Muscle layer of duodenum (tissue), 2 donors: Measurements from ENCODE around the gene CAPN10.

Source experiments
- H3K27ac ChIP-seq: one replicate; pipeline ENCODE4 v1.7.0; 2013; ENCODE audit warnings: mild to moderate bottlenecking, low read length
- H3K27me3 ChIP-seq: one replicate; pipeline ENCODE4 v1.7.0; 2013; ENCODE audit warnings: low read depth, mild to moderate bottlenecking, control low read depth, low read length
- H3K36me3 ChIP-seq, 2 donors: one replicate each; pipeline ENCODE4 v1.7.0; 2013; ENCODE audit warnings: low read length in 2 of 2, control low read depth in 1 of 2, mild to moderate bottlenecking in 1 of 2; ENCODE audit not compliant: insufficient read depth in 2 of 2, control insufficient read depth in 1 of 2
- H3K4me1 ChIP-seq, 2 donors: one replicate each; pipeline ENCODE4 v1.7.0; 2013; ENCODE audit warnings: low read length in 2 of 2, mild to moderate bottlenecking in 2 of 2, control low read depth in 1 of 2, moderate library complexity in 1 of 2; ENCODE audit not compliant: insufficient read depth in 2 of 2, control insufficient read depth in 1 of 2
- H3K4me3 ChIP-seq, 2 donors: one replicate each; pipeline ENCODE4 v1.7.0; 2013; ENCODE audit warnings: low read length in 2 of 2, low read depth in 1 of 2, mild to moderate bottlenecking in 1 of 2
- H3K9me3 ChIP-seq, 2 donors: one replicate each; pipeline ENCODE4 v1.7.0; 2013; ENCODE audit warnings: low read length in 2 of 2, control low read depth in 1 of 2, mild to moderate bottlenecking in 1 of 2; ENCODE audit not compliant: control insufficient read depth in 1 of 2
- donor health status: healthy.

The CAPN10 gene

DNA sequence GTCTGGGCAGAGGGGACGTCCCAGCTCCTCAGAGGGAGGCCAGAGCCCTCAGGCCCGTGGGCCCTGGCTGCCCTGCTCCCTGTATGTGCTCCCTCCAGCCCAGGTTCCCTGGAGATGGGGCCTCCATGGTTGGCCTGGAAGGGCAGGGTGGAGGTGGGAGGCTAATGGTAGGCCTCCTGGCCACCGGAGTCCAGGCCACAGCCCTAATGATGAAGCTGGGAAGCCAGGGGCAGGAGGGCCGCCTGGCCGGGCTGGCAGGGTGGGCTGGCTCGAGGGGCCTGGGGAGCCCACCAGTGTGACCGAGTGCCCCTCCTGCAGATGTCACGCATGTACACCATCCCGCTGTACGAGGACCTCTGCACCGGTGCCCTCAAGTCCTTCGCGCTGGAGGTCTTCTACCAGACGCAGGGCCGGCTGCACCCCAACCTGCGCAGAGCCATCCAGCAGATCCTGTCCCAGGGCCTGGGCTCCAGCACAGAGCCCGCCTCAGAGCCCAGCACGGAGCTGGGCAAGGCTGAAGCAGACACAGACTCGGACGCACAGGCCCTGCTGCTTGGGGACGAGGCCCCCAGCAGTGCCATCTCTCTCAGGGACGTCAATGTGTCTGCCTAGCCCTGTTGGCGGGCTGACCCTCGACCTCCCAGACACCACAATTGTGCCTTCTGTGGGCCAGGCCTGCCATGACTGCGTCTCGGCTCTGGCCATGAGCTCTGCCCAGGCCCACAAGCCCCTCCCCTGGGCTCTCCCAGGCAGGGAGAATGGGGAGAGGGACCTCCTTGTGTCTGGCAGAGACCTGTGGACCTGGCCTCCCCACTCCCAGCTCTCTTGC, 9.0 kb upstream of the CAPN10 start:
- peaks cover 4 to 54% of the 10 kb centered on the region in 2 donors for H3K36me3 ChIP-seq
- H3K27ac ChIP-seq, result no peak overlapping the region
- no peaks in the 10 kb centered on the region for H3K27me3 ChIP-seq
- peaks cover 8 to 15% of the 10 kb centered on the region in 2 donors for H3K4me1 ChIP-seq
- H3K9me3 ChIP-seq, result no peaks in the 10 kb centered on the region
- no peak overlapping the region for H3K4me3 ChIP-seq

DNA sequence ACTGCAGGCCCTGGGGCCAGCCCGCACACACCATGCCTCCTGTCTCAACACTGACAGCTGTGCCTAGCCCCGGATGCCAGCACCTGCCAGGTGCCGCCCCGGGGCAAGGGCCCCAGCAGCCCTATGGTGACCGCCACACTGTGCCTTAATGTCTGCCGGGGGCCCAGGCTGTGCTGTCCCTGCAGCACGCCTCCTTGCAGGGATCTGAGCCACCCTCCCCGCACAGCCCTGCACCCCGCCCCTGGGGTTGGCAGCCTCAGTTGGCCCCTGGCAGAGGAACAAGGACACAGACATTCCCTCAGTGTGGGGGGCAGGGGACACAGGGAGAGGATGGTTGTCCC, 8.5 kb upstream of the CAPN10 start:
- no peak overlapping the region for H3K4me3 ChIP-seq
- H3K27me3 ChIP-seq, result no peaks in the 10 kb centered on the region
- no peak overlapping the region for H3K27ac ChIP-seq
- H3K9me3 ChIP-seq, result no peaks in the 10 kb centered on the region
- H3K4me1 ChIP-seq, result peaks cover 8 to 15% of the 10 kb centered on the region in 2 donors
- peaks cover 4 to 48% of the 10 kb centered on the region in 2 donors for H3K36me3 ChIP-seq

DNA sequence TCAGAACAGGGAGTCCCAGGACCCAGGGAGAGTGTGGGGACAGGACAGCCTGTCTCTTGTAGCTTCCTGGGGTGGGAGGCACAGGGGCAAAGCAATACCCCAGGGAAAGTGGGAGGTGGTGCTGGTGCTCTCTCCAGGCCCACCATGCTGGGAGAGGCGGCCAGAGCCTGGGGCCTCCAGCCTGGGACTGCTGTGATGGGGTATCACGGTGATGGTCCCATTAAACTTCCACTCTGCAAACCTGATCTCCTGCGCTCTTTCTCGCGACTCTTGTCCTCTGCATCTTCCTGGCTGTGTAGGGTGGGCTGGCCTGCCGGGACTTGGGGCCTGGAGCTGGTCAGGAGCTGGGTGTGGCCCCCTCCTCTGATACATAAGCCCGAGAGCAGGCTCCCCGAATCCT, 8.0 kb upstream of the CAPN10 start:
- H3K4me3 ChIP-seq, result no peak overlapping the region
- no peaks in the 10 kb centered on the region for H3K9me3 ChIP-seq
- H3K27me3 ChIP-seq, result no peaks in the 10 kb centered on the region
- no peak overlapping the region for H3K27ac ChIP-seq
- peaks cover 4 to 45% of the 10 kb centered on the region in 2 donors for H3K36me3 ChIP-seq
- H3K4me1 ChIP-seq, result peaks cover 8 to 15% of the 10 kb centered on the region in 2 donors

DNA sequence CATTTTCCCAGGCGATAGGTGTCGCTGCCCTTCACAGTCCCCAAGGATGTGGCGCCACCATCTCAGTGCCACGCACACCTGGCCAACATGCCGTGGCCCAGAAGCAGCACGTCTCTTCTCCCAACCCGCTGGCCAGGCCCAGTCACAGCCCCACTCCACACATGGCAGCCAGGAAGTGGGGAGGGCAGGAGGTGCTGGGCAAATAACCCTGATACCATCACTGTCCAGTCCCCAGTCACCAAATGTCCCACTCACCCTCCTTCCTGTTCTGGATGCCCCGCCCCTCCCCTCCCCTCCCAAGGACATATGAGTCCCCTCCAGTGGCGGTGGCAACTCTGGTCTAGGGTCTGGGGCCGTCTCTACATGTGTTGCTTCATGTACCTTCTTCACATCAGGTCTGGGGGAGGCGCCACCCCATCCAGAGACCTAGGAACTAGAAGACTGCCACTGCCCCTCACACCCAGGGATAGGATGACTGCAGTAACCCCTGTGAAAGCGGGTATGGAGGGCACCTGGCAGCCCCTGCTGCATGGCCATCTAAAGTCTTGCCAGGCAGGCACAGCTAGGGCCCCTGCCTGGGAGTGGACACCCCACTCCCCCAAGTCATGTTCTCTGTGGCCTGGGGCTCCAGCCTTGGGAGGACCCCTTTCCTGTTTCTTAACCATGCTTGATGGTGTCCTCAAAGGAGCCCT, 7.3 kb upstream of the CAPN10 start:
- Histone ChIP-seq H3K4me1 (peaks cover 8 to 16% of the 10 kb centered on the region in 2 donors), H3K27me3 (no peaks in the 10 kb centered on the region), H3K36me3 (peaks cover 4 to 45% of the 10 kb centered on the region in 2 donors), H3K27ac (no peak overlapping the region), H3K9me3 (no peaks in the 10 kb centered on the region), H3K4me3 (no peak overlapping the region)

DNA sequence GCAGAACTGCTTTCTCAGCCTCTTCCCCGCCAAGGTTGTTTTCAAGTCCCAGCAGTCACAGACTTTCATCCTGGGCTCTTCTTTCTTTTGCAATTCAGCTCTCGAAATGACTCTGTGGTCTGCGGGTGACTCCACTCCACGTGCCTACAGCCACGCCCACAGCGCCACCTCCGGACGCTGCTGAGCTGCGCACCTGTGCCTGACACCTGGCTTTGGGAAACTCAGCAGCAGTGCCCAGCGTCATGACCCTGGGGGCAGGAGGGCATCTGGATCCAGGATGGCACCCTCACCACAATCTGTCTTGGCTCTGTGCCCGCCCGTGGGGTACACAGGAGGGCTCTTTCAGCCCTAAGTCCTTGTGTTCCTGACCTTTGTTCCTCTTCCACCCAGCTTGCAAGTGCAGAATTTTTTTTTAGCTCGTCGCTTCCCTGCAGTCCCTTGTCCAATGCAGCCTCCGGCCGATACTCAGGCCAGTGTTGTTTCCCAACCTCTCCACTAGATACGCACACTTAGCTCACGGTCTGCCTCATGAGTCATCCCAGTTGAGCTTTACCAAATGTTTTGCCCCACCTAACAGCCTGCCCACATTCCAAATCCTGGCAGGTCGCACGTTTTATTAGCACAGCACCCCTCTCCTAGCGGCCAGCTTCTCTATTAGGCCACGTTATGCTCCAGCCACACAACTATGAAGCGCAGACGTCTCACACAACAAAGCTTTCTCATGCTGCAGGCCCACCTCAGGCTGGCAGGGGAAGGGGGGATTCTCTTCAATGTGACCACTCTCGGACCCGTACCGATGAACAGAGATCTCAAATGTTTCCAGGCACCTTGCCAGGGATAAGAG, 6.5 kb upstream of the CAPN10 start:
- Histone ChIP-seq H3K4me1 (peaks cover 13 to 24% of the 10 kb centered on the region in 2 donors), H3K27ac (peak overlapping the region; percentile 40), H3K4me3 (no peak overlapping the region), H3K9me3 (no peaks in the 10 kb centered on the region), H3K36me3 (peaks cover 8 to 39% of the 10 kb centered on the region in 2 donors), H3K27me3 (no peaks in the 10 kb centered on the region)

DNA sequence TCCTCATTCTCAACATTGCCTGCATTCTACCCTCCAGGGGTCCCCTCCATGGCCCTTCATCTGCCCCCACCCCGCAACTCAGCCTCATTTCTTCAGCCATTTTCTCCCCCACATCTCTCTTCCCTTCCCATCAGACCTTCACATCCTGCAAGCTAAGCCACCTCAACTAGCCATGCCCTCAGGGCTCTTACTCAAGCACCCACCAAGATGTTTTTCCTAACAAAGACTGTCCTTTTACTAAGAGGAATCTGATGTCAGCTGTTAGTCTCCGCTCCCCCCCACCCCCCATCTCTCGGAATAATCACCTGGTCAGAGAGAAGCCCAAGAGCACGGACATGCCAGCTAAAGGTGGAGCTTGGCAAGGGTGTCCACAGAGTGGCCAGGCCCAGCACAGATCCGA, 4.7 kb upstream of the CAPN10 start:
- H3K36me3 ChIP-seq, result peaks cover 9 to 23% of the 10 kb centered on the region in 2 donors
- no peaks in the 10 kb centered on the region for H3K27me3 ChIP-seq
- no peaks in the 10 kb centered on the region for H3K9me3 ChIP-seq
- H3K4me1 ChIP-seq, result peaks cover 21 to 32% of the 10 kb centered on the region in 2 donors
- no peak overlapping the region for H3K4me3 ChIP-seq
- no peak overlapping the region for H3K27ac ChIP-seq

DNA sequence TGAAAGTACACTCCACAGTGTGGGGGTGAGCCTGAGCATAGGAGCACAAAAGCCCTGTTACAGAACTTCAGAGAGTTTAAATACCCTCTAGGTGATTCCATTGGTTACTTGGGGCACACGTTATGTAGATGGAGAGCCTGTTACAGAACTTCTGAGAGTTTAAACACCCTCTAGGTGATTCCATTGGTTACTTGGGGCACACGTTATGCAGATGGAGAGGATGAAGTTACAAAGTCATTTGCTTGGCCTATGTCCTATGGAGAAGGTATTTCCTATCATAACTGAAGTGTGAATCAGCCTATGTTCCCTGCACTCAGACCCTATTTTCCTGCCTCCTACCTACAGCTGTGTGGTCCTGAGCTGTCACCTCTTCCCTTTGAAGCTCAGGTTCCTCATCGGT, 3.8 kb upstream of the CAPN10 start:
- Histone ChIP-seq H3K27me3 (no peaks in the 10 kb centered on the region), H3K4me1 (peaks cover 25 to 39% of the 10 kb centered on the region in 2 donors), H3K36me3 (peaks cover 6 to 13% of the 10 kb centered on the region in 2 donors), H3K27ac (no peak overlapping the region), H3K4me3 (no peak overlapping the region), H3K9me3 (no peaks in the 10 kb centered on the region)

DNA sequence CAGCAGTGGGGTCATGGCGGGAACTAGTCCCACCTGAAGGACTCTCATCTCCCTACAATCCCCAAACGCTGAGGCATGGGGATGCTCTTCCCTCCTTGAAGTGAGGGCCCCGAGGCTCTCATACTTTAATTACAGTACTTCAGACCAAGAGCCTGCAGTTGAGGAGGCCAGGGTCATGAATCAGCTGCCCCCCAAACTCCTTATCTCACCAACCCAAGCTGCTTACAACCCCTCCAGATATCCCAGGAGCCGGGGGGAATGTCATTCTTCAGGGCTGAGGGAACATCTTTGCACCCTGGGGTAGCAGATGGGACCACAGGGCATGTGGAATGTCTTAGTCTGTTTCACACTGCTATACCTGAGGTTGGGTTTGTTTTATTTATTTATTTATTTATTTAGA, 2.8 kb upstream of the CAPN10 start:
- no peak overlapping the region for H3K27ac ChIP-seq
- no peak overlapping the region for H3K4me3 ChIP-seq
- H3K36me3 ChIP-seq, result peaks cover 3 to 6% of the 10 kb centered on the region in 2 donors
- no peaks in the 10 kb centered on the region for H3K27me3 ChIP-seq
- H3K9me3 ChIP-seq, result no peaks in the 10 kb centered on the region
- H3K4me1 ChIP-seq, result peaks cover 27 to 49% of the 10 kb centered on the region in 2 donors

DNA sequence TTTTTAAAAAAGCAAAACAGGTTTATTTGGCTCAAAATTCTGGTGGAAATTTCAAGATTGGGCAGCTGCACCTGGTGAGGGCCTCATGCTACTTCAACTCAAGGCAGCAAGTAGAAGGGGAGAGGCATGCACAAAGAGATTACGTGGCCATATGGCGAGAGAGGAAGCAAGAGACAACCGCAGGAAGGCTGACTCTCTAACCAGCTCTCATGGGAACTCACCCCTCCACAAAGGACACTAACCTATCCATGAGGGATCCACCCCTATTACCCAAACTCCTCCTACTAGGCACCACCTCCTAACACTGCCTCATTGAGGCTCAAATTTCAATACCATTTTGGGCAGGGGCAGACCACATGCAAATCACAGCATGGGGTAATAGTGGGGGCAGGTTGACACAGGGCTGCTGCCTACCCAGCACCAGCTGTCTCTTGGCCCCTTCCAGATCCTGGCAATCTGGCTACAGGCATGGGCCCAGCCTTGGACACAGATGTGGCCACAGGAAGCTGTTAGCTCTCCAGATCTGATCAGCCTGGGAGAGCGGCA, 2.0 kb upstream of the CAPN10 start:
- peaks cover 24 to 45% of the 10 kb centered on the region in 2 donors for H3K4me1 ChIP-seq
- peaks cover 6 to 8% of the 10 kb centered on the region in 2 donors for H3K36me3 ChIP-seq
- H3K4me3 ChIP-seq, result peak overlapping the region; percentile 87 to 94
- H3K9me3 ChIP-seq, result no peaks in the 10 kb centered on the region
- peak overlapping the region; percentile 93 for H3K27ac ChIP-seq
- H3K27me3 ChIP-seq, result no peaks in the 10 kb centered on the region

DNA sequence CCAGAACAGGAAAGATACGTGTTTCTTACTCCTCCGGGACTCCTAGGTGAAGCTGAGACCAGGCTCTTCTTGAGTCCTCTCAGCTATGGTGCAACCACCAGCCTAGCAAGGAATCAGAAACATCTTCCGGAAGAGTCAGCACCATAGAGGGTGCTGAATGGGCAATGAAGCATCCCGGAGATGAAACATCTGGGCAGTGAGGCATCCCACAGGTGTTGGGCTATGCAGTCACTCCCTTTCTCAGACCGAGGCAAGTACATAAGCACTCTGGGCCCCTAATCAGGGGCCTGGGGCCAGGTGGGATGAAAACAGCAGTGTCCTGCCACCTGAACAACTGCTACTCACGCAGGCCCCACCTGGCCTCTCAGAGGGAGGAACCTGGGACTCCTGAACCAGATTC, 1.4 kb upstream of the CAPN10 start:
- H3K27ac ChIP-seq, result peak overlapping the region; percentile 93
- peaks cover 8 to 14% of the 10 kb centered on the region in 2 donors for H3K36me3 ChIP-seq
- peaks cover 19 to 40% of the 10 kb centered on the region in 2 donors for H3K4me1 ChIP-seq
- H3K4me3 ChIP-seq, result peak overlapping the region; percentile 87 to 94
- H3K9me3 ChIP-seq, result no peaks in the 10 kb centered on the region
- no peaks in the 10 kb centered on the region for H3K27me3 ChIP-seq
